Measurements from ENCODE around the gene NEDD4.
"Not testable (repeated sequence)": the region's sequence is repeated elsewhere in the genome, so short reads cannot be mapped to it uniquely, and the experiment has no call there.

NEDD4 gene

GRCh38 chr15:56003777-56004176, 10.4 kb upstream of the NEDD4 start:
- not testable (repeated sequence) for DNase-seq

- not testable (repeated sequence) for DNase-seq
Observed at GRCh38 chr15:56003277-56003676, 9.9 kb upstream of the NEDD4 start.

GRCh38 chr15:56001471-56002078, 8.2 kb upstream of the NEDD4 start:
- DNase-seq, result no peak

- DNase-seq, result no peak
Observed at GRCh38 chr15:55999658-56000057, 6.2 kb upstream of the NEDD4 start.

- DNase-seq, result no peak
Observed at GRCh38 chr15:55998478-55998877, 5.1 kb upstream of the NEDD4 start.

- DNase-seq, result peak; percentile 44
Observed at GRCh38 chr15:55993804-55994560, 570 bp upstream of the NEDD4 start.

- DNase-seq, result no peak
Observed at GRCh38 chr15:55992769-55993110, 672 bp downstream of the NEDD4 start.

GRCh38 chr15:55991802-55992768, 1.3 kb downstream of the NEDD4 start:
- peak; percentile 17 for DNase-seq

- no peak for DNase-seq
Observed at GRCh38 chr15:55990998-55991397, 2.4 kb downstream of the NEDD4 start.

- DNase-seq, result no peak
Observed at GRCh38 chr15:55990516-55990915, 2.9 kb downstream of the NEDD4 start.

- no peak for DNase-seq
Observed at GRCh38 chr15:55989383-55989782, 4.0 kb downstream of the NEDD4 start.

GRCh38 chr15:55981582-55982249, 11.7 kb downstream of the NEDD4 start:
- DNase-seq, result no peak

GRCh38 chr15:55980511-55980910, 12.9 kb downstream of the NEDD4 start:
- DNase-seq, result no peak

- no peak for DNase-seq
Observed at GRCh38 chr15:55977231-55977630, 16.2 kb downstream of the NEDD4 start.

- no peak for DNase-seq
Observed at GRCh38 chr15:55970286-55970685, 23.1 kb downstream of the NEDD4 start.

- DNase-seq, result no peak
Observed at GRCh38 chr15:55969582-55969981, 23.8 kb downstream of the NEDD4 start.

- no peak for DNase-seq
Observed at GRCh38 chr15:55968923-55969322, 24.5 kb downstream of the NEDD4 start.

GRCh38 chr15:55965091-55965490, 28.3 kb downstream of the NEDD4 start:
- no peak for DNase-seq

GRCh38 chr15:55960946-55961345, 32.5 kb downstream of the NEDD4 start:
- DNase-seq, result no peak

- peak; percentile 53 for DNase-seq
Observed at GRCh38 chr15:55959744-55960447, 33.5 kb downstream of the NEDD4 start.

GRCh38 chr15:55958349-55958748, 35.1 kb downstream of the NEDD4 start:
- DNase-seq, result no peak

GRCh38 chr15:55954862-55955605, 38.4 kb downstream of the NEDD4 start:
- DNase-seq, result no peak

Measured in hematopoietic multipotent progenitor cell treated with erythropoietin and hydrocortisone succinate and interleukin-3 and kit ligand, for 8 days (in vitro differentiated cells).